IMR-90 (cell line): Measurements from ENCODE around the gene C3orf80. TPM values are rescaled to one million over a fixed set of nuclear protein-coding genes. Genes with fewer than 3 reads are reported as not detected.

Experiments
- ATAC-seq: fragments of 200-7000 bp; cut with Tn5 transposase; 2 replicates; pipeline ENCODE4 v1.9.1; 2020; ENCODE audit warnings: low read depth, mild to moderate bottlenecking, moderate library complexity
- BruUV-seq: library from RNA; stranded (reverse); fragments of 400-500 nt; replicated peaks from 2 replicates; lab custom pipeline; 2021; lab: Mats Ljungman, UMichigan
- CTCF ChIA-PET: fragments of 300-600 bp; formaldehyde crosslinking; extraction: SDS; loops from one replicate; lab custom pipeline; 2021; ENCODE audit warnings: antibody characterized with exemption; lab: Yijun Ruan, JAX
- POLR2A ChIA-PET: fragments of 300-600 bp; sonication (Branson Sonifier 250); formaldehyde crosslinking; loops from one replicate; lab custom pipeline; 2022; ENCODE audit warnings: antibody characterized with exemption; ENCODE audit not compliant: unreplicated experiment; lab: Charles Lee
- DNase-seq: peaks from one replicate; pipeline ENCODE4 v3.0.0; 2013
- H2AFZ ChIP-seq: replicated peaks from 2 replicates; pipeline ENCODE3; 2013; ENCODE audit warnings: low read length, mild to moderate bottlenecking; ENCODE audit not compliant: poor library complexity
- H2AK5ac ChIP-seq: 2 replicates; pipeline ENCODE4 v1.6.1; 2013; ENCODE audit warnings: low read depth, low read length, inconsistent platforms
- H2AK9ac ChIP-seq: replicated peaks from 2 replicates; pipeline ENCODE3; 2013; ENCODE audit warnings: mild to moderate bottlenecking, low read depth, low read length, moderate library complexity; ENCODE audit not compliant: poor library complexity
- H2BK120ac ChIP-seq: 2 replicates; pipeline ENCODE4 v1.6.1; 2013; ENCODE audit warnings: low read depth, low read length, inconsistent platforms
- H2BK15ac ChIP-seq: 3 replicates; pipeline ENCODE4 v1.6.1; 2013; ENCODE audit warnings: low read depth, low read length, inconsistent platforms
- H2BK20ac ChIP-seq: 2 replicates; pipeline ENCODE4 v1.6.1; 2013; ENCODE audit warnings: low read depth, mild to moderate bottlenecking, inconsistent platforms, low read length, moderate library complexity
- H2BK5ac ChIP-seq: 2 replicates; pipeline ENCODE4 v1.6.1; 2013; ENCODE audit warnings: mild to moderate bottlenecking, low read depth, low read length, inconsistent platforms; ENCODE audit not compliant: poor library complexity, severe bottlenecking
- H3K14ac ChIP-seq: replicated peaks from 2 replicates; pipeline ENCODE4 v1.6.1; 2013; ENCODE audit warnings: low read depth, low read length, inconsistent platforms
- H3K18ac ChIP-seq: 2 replicates; pipeline ENCODE4 v1.6.1; 2013; ENCODE audit warnings: low read depth, low read length, control low read depth
- H3K23ac ChIP-seq: 2 replicates; pipeline ENCODE4 v1.6.1; 2013; ENCODE audit warnings: low read depth, low read length, inconsistent platforms
- H3K27ac ChIP-seq: 2 replicates; pipeline ENCODE4 v1.5.1; 2013; ENCODE audit warnings: mild to moderate bottlenecking, control low read depth, low read length; ENCODE audit not compliant: insufficient read depth
- H3K27me3 ChIP-seq: 2 replicates; pipeline ENCODE4 v1.6.1; 2013; ENCODE audit warnings: low read length; ENCODE audit not compliant: control insufficient read depth, insufficient read depth
- H3K36me3 ChIP-seq: 2 replicates; pipeline ENCODE4 v1.6.1; 2013; ENCODE audit warnings: low read length, mixed read lengths; ENCODE audit not compliant: control insufficient read depth, insufficient read depth
- H3K4ac ChIP-seq: 2 replicates; pipeline ENCODE4 v1.6.1; 2013; ENCODE audit warnings: low read depth, low read length, inconsistent platforms
- H3K4me1 ChIP-seq: 2 replicates; pipeline ENCODE4 v1.6.1; 2013; ENCODE audit warnings: low read length, mixed read lengths; ENCODE audit not compliant: control insufficient read depth, insufficient read depth
- H3K4me2 ChIP-seq: 2 replicates; pipeline ENCODE4 v1.6.1; 2013; ENCODE audit warnings: low read depth, mild to moderate bottlenecking, control low read depth, low read length, moderate library complexity
- H3K4me3 ChIP-seq: 2 replicates; pipeline ENCODE4 v1.5.1; 2013; ENCODE audit warnings: low read depth, mild to moderate bottlenecking, control low read depth, low read length, moderate library complexity; ENCODE audit not compliant: insufficient read depth
- H3K56ac ChIP-seq: 2 replicates; pipeline ENCODE4 v1.6.1; 2013; ENCODE audit warnings: low read length, inconsistent platforms; ENCODE audit not compliant: insufficient read depth; ENCODE audit errors: extremely low read depth
- H3K79me1 ChIP-seq, 2 experiments: 2 replicates each; pipeline ENCODE4 v1.6.1; 2013; ENCODE audit warnings: low read length in 2 of 2, inconsistent platforms in 1 of 2, low read depth in 1 of 2
- H3K9ac ChIP-seq: 2 replicates; pipeline ENCODE4 v1.6.1; 2013; ENCODE audit warnings: low read depth, low read length, control low read depth
- H3K9me1 ChIP-seq: 2 replicates; pipeline ENCODE4 v1.6.1; 2013; ENCODE audit warnings: low read length, inconsistent platforms; ENCODE audit not compliant: insufficient read depth
- H3K9me3 ChIP-seq: 2 replicates; pipeline ENCODE4 v1.6.1; 2013; ENCODE audit warnings: low read length; ENCODE audit not compliant: control insufficient read depth, insufficient read depth
- H4K20me1 ChIP-seq: 2 replicates; pipeline ENCODE4 v1.6.1; 2013; ENCODE audit warnings: low read length, inconsistent platforms; ENCODE audit not compliant: insufficient read depth
- H4K5ac ChIP-seq: 2 replicates; pipeline ENCODE4 v1.6.1; 2013; ENCODE audit warnings: mild to moderate bottlenecking, low read depth, low read length, control low read depth
- H4K8ac ChIP-seq, 2 experiments: 2 replicates each; pipeline ENCODE4 v1.6.1; 2013; ENCODE audit warnings: low read depth in 2 of 2, low read length in 2 of 2, control low read depth in 1 of 2, inconsistent platforms in 1 of 2
- H4K91ac ChIP-seq: 2 replicates; pipeline ENCODE4 v1.6.1; 2013; ENCODE audit warnings: low read depth, low read length, inconsistent platforms; ENCODE audit not compliant: insufficient read depth
- BHLHE40 ChIP-seq: fragments of 150-350 bp; IDR thresholded peaks from 2 replicates; pipeline ENCODE4 v1.6.1; 2016; ENCODE audit warnings: mild to moderate bottlenecking, low read depth, low read length
- CHD1 ChIP-seq: IDR thresholded peaks from 2 replicates; pipeline ENCODE4 v1.6.1; 2012; ENCODE audit warnings: low read depth, low read length, improper control_type of control experiment
- FOS ChIP-seq: fragments of 150-350 bp; IDR thresholded peaks from 2 replicates; pipeline ENCODE4 v1.6.1; 2016; ENCODE audit warnings: low read depth, low read length
- MAFK ChIP-seq: IDR thresholded peaks from 2 replicates; pipeline ENCODE4 v1.6.1; 2012; ENCODE audit warnings: low read depth, low read length, improper control_type of control experiment
- MAZ ChIP-seq: IDR thresholded peaks from 2 replicates; pipeline ENCODE4 v1.6.1; 2012; ENCODE audit warnings: low read depth, mild to moderate bottlenecking, low read length, improper control_type of control experiment, moderate library complexity, borderline replicate concordance
- MXI1 ChIP-seq: IDR thresholded peaks from 2 replicates; pipeline ENCODE4 v1.6.1; 2012; ENCODE audit warnings: low read depth, mild to moderate bottlenecking, low read length, moderate library complexity, borderline replicate concordance
- NFE2L2 ChIP-seq: fragments of 150-350 bp; IDR thresholded peaks from 2 replicates; pipeline ENCODE4 v1.6.1; 2016; ENCODE audit warnings: low read depth, mild to moderate bottlenecking, low read length
- POLR2A ChIP-seq: IDR thresholded peaks from 2 replicates; pipeline ENCODE4 v1.6.1; 2012; ENCODE audit warnings: mild to moderate bottlenecking, low read depth, low read length
- RAD21 ChIP-seq: IDR thresholded peaks from 2 replicates; pipeline ENCODE4 v1.6.1; 2012; ENCODE audit warnings: low read length, improper control_type of control experiment
- RCOR1 ChIP-seq: IDR thresholded peaks from 2 replicates; pipeline ENCODE4 v1.6.1; 2012; ENCODE audit warnings: mild to moderate bottlenecking, low read length, improper control_type of control experiment; ENCODE audit not compliant: insufficient replicate concordance
- RFX5 ChIP-seq: IDR thresholded peaks from 2 replicates; pipeline ENCODE4 v1.8.0; 2012; ENCODE audit warnings: low read depth, mild to moderate bottlenecking, low read length, moderate library complexity
- SMC3 ChIP-seq: fragments of 150-350 bp; IDR thresholded peaks from 2 replicates; pipeline ENCODE4 v1.6.1; 2016; ENCODE audit warnings: low read depth, mild to moderate bottlenecking, antibody characterized with exemption, low read length, moderate library complexity
- USF2 ChIP-seq: fragments of 150-350 bp; IDR thresholded peaks from 2 replicates; pipeline ENCODE4 v1.6.1; 2017; ENCODE audit warnings: mild to moderate bottlenecking, antibody characterized with exemption, low read length, low read depth
- WGBS, 2 experiments: methylation state at CpG; one replicate each; pipeline versions ENCODE4 v1.1.5 to v1.1.7; 2013; ENCODE audit warnings: missing lambda C conversion rate in 2 of 2; ENCODE audit not compliant: insufficient read length in 1 of 2; ENCODE audit errors: extremely low coverage in 2 of 2; 5-methylcytosine and 5-hydroxymethylcytosine counted together
- dilution Hi-C: fragments of 300-500 bp; cut with HindIII; formaldehyde crosslinking; loops from one replicate; pipeline ENCODE4 v1.14.3; 2018; ENCODE audit warnings: low sequenced_read_pairs; ENCODE audit not compliant: unreplicated experiment
- in situ Hi-C: fragments of 300-500 bp; cut with MboI; formaldehyde crosslinking; loops from 3 replicates; pipeline ENCODE4 v1.14.3; 2019; ENCODE audit warnings: low sequenced_read_pairs, inconsistent platforms, mixed read lengths
- intact Hi-C: fragments of 100-400 bp; cut with micrococcal nuclease; formaldehyde crosslinking; loops from 2 replicates; pipeline ENCODE4 v1.10.0; 2022
- polyA plus RNA-seq, 3 experiments: library from polyadenylated mRNA; depleted of rRNA; stranded (reverse); fragments of >200 nt; gene quantifications; 2 replicates each; pipeline ENCODE4 v1.2.3, GENCODE V29; 2012; ENCODE audit warnings: low replicate concordance in 1 of 3
- total RNA-seq: library from RNA; depleted of rRNA; stranded (reverse); fragments of >200 nt; gene quantifications from 2 replicates; pipeline ENCODE4 v1.2.3, GENCODE V29; 2012
- TF ChIP-seq, protein P1 (sequence below): conservative IDR thresholded peaks from 2 replicates; pipeline ENCODE4 v1.5.1; 2012; ENCODE audit warnings: mild to moderate bottlenecking, low read depth, low read length, improper control_type of control experiment
- TF ChIP-seq, protein P2 (sequence below): fragments of 150-350 bp; IDR thresholded peaks from 2 replicates; pipeline ENCODE4 v1.6.1; 2016; ENCODE audit warnings: low read depth, mild to moderate bottlenecking, low read length, moderate library complexity, borderline replicate concordance

C3orf80 gene
- total and polyA plus RNA-seq, 2 of the 4 experiments (the other 2 are of a cell fraction), result not detected

DNA sequence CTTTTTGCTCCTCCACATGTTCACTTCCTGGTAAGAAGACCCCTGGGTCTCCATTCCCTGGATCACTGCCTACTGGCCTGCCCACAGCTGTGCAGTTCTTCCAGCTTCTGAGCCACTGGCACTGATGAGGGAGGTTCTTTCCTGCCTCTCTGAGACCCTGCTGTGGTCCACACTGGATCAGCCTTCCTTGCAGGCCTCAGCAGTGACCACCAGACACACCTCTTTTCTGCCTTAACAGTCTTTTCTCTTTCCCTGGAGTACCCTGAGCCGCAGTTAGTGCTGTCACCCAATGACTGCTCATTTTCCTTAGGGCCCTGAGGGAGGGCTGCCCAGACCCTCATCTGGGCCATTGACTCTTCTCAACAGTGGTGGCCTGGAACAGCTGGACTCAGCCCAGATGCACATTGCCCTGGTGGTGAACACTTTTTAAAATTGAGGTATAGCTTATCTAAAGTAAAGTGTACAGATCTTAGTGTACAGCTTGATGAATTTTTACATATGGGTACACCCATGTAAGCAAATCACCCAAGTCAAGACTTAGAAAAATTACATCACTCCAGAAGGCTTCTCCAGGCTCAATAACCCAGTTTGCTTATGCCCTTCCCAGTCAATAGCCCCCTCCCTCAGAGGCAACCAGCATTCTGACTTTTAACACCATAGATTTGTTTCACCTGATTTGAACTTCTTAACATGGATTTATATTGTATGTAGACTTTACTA lies 32.8 kb upstream of the C3orf80 start:
- WGBS, 2 experiments, result no CpG with 5 or more reads among the region's 1 CpG
- ChIA-PET CTCF (interaction anchor here (0.9 kb wide), 1 partner anchor 56 kb away, joined by 3 read pairs; no protein-coding TSS in a partner anchor), POLR2A (no interaction called here)
- no peak overlapping the region for H3K18ac ChIP-seq
- H2AK5ac ChIP-seq, result no peak overlapping the region
- no peak overlapping the region for H2BK15ac ChIP-seq
- no peak overlapping the region for H2BK5ac ChIP-seq
- no peak overlapping the region for H3K9ac ChIP-seq
- no peak overlapping the region for H4K91ac ChIP-seq
- H4K20me1 ChIP-seq, result no peaks in the 10 kb centered on the region
- H3K14ac ChIP-seq, result no peak overlapping the region
- no peak overlapping the region for H2BK120ac ChIP-seq
- BruUV-seq, result no TSS peak
- intact Hi-C loops (no loop called here), in situ Hi-C loops (no loop called here), dilution Hi-C loops (no loop called here)
- peak overlapping the region; percentile 27; the same call in 1 of the 2 replicates for H3K23ac ChIP-seq
- DNase-seq (no peak), ATAC-seq (no peak)
- no peaks in the 10 kb centered on the region for H3K9me3 ChIP-seq
- H3K36me3 ChIP-seq, result no peaks in the 10 kb centered on the region
- no peaks in the 10 kb centered on the region for H3K79me1 ChIP-seq
- H4K8ac ChIP-seq, result no peak overlapping the region
- no peaks in the 10 kb centered on the region for H3K4me1 ChIP-seq
- H3K4me2 ChIP-seq, result no peak overlapping the region
- H3K27me3 ChIP-seq, result no peaks in the 10 kb centered on the region
- H2AFZ ChIP-seq, result no peak overlapping the region
- H3K4ac ChIP-seq, result no peak overlapping the region
- no peak overlapping the region for H3K56ac ChIP-seq
- no peak overlapping the region for H4K5ac ChIP-seq
- TF ChIP-seq, protein P1, sequence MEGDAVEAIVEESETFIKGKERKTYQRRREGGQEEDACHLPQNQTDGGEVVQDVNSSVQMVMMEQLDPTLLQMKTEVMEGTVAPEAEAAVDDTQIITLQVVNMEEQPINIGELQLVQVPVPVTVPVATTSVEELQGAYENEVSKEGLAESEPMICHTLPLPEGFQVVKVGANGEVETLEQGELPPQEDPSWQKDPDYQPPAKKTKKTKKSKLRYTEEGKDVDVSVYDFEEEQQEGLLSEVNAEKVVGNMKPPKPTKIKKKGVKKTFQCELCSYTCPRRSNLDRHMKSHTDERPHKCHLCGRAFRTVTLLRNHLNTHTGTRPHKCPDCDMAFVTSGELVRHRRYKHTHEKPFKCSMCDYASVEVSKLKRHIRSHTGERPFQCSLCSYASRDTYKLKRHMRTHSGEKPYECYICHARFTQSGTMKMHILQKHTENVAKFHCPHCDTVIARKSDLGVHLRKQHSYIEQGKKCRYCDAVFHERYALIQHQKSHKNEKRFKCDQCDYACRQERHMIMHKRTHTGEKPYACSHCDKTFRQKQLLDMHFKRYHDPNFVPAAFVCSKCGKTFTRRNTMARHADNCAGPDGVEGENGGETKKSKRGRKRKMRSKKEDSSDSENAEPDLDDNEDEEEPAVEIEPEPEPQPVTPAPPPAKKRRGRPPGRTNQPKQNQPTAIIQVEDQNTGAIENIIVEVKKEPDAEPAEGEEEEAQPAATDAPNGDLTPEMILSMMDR, result no peak
- TF ChIP-seq POLR2A (no peak), RFX5 (no peak), BHLHE40 (no peak), RAD21 (no peak), NFE2L2 (no peak), CHD1 (no peak), FOS (no peak), SMC3 (no peak), MAFK (no peak), RCOR1 (no peak), MXI1 (no peak), USF2 (no peak), MAZ (no peak)
- TF ChIP-seq, protein P2, sequence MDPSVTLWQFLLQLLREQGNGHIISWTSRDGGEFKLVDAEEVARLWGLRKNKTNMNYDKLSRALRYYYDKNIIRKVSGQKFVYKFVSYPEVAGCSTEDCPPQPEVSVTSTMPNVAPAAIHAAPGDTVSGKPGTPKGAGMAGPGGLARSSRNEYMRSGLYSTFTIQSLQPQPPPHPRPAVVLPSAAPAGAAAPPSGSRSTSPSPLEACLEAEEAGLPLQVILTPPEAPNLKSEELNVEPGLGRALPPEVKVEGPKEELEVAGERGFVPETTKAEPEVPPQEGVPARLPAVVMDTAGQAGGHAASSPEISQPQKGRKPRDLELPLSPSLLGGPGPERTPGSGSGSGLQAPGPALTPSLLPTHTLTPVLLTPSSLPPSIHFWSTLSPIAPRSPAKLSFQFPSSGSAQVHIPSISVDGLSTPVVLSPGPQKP, result no peak
- no peak overlapping the region for H3K4me3 ChIP-seq
- H3K27ac ChIP-seq, result no peak overlapping the region
- H2AK9ac ChIP-seq, result no peak overlapping the region
- H2BK20ac ChIP-seq, result no peak overlapping the region
- no peaks in the 10 kb centered on the region for H3K9me1 ChIP-seq
